ENCODE measurements around the gene ALDH5A1. TPM values are rescaled to one million over a fixed set of nuclear protein-coding genes. Genes with fewer than 3 reads are reported as not detected.

ALDH5A1 gene
- total RNA-seq, 2 donors from 2014 or later, result 4.4 to 8.2 TPM

DNA sequence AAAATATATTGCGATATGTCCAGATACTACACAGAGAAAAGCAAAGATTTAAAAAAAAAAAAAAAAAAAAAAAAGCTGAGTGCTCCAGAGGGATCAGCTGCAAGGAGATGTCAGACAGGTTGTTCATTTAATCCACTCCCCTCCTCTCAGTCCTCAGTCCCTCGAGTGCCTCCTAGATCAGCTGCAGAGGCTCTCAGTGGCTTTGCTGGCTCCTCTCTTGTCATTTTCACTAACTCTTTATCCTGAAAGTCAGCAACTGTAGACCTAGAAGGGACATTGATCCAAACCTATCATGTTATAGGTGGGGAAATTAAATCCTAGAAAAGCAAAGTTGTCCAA lies 89.6 kb downstream of the ALDH5A1 start:
- Histone ChIP-seq H3K9me3 (no peaks in the 10 kb centered on the region), H3K36me3 (replicated peaks in 1 of 2; ENCODE audit: insufficient read depth in 1 of 2, low read depth in 2 of 2) (no peaks in the 10 kb centered on the region), H3K4me1 (peaks cover 30% of the 10 kb centered on the region), H3K27ac (peak overlapping the region in 2 of 4 donors; percentile 30 to 44), H3K4me3 (no peak overlapping the region), H3K27me3 (no peaks in the 10 kb centered on the region)
- peak; percentile 23 for ATAC-seq
- intact Hi-C loops (cut with DNase I), result loop anchor here (5.0 kb wide), 1 partner anchor 183 kb away; no protein-coding TSS in a partner anchor
- no peak for DNase-seq
- TF ChIP-seq POLR2A (IDR thresholded peaks at IDR 0.05) (no peak), CTCF (IDR thresholded peaks at IDR 0.05) (no peak)
- WGBS, 2 donors, result 20 to 37% methylated on average over 2 of the region's 2 CpGs

Other genes with a start within 250 kb of the ALDH5A1 start
- 10 to 100 TPM; 20.8 to 37.4 TPM for gene DCDC2, start 136.9 kb upstream of the ALDH5A1 start, total RNA-seq
- gene MRS2, start 92.0 kb upstream of the ALDH5A1 start, total RNA-seq, result 10 to 100 TPM; 11.7 to 23.1 TPM
- gene GPLD1, start 5.4 kb upstream of the ALDH5A1 start, total RNA-seq, result 1 to 10 TPM in 1 of 2 donors, under 1 TPM in 1; 0.66 to 2.6 TPM
- 1 to 10 TPM; 2.1 to 2.3 TPM for gene KIAA0319, start 151.2 kb downstream of the ALDH5A1 start, total RNA-seq
- gene TDP2, start 171.9 kb downstream of the ALDH5A1 start, total RNA-seq, result 10 to 100 TPM; 21.0 to 25.1 TPM
- gene ACOT13, start 172.1 kb downstream of the ALDH5A1 start, total RNA-seq, result 1 to 10 TPM; 2.6 to 3.4 TPM
- gene C6orf62, start 224.2 kb downstream of the ALDH5A1 start, total RNA-seq, result 10 to 100 TPM; 46.5 to 70.0 TPM

Measured in body of pancreas (tissue), 4 donors.